ENCODE data around the gene GOLIM4. TPM values are rescaled to one million over a fixed set of nuclear protein-coding genes. Genes with fewer than 3 reads are reported as not detected.

GOLIM4 gene
- total RNA-seq, 1 experiment from 2014 or later, result 24.6 TPM

DNA sequence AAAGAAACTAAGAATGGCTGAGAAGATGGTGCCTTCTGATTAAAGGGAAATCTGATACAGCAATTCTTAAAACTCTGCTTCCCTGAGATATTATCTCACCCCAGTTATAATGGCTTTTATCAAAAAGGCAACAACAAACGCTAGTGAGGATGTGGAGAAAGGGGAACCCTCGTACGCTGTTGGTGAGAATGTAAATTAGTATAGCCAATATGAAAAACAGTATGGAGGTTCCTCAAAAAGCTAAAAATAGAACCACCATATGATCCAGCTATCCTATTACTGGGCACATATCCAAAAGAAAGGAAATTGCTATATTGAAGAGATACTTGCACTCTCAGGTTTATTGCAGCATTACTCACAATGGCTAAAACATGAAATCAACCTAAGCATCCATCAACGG, 65.1 kb downstream of the GOLIM4 start:
- H4K5ac ChIP-seq (ENCODE audit: insufficient read length, low read depth, low read length), result no peak overlapping the region
- Mint-ChIP-seq H3K4me1 (peaks cover 3 to 5% of the 10 kb centered on the region in 2 experiments), H3K27ac (no peak overlapping the region), H3K9me3 (no peaks in the 10 kb centered on the region), H3K4me3 (no peak overlapping the region), H3K36me3 (ENCODE audit: insufficient read depth in 1 of 3, low read depth in 3 of 3) (peaks cover 16 to 64% (median 46%) of the 10 kb centered on the region in 3 experiments), H3K27me3 (ENCODE audit: low read depth) (no peaks in the 10 kb centered on the region)
- no peak overlapping the region for H3K4ac ChIP-seq (ENCODE audit: low read depth, low read length)
- no peaks in the 10 kb centered on the region for H3K9me3 ChIP-seq (ENCODE audit: control insufficient read depth, low read depth, low read length)
- no peak overlapping the region for H2AFZ ChIP-seq (ENCODE audit: low read length)
- H3K23ac ChIP-seq (ENCODE audit: insufficient read length, low read depth, low read length), result no peak overlapping the region
- TF ChIP-seq, protein P1, sequence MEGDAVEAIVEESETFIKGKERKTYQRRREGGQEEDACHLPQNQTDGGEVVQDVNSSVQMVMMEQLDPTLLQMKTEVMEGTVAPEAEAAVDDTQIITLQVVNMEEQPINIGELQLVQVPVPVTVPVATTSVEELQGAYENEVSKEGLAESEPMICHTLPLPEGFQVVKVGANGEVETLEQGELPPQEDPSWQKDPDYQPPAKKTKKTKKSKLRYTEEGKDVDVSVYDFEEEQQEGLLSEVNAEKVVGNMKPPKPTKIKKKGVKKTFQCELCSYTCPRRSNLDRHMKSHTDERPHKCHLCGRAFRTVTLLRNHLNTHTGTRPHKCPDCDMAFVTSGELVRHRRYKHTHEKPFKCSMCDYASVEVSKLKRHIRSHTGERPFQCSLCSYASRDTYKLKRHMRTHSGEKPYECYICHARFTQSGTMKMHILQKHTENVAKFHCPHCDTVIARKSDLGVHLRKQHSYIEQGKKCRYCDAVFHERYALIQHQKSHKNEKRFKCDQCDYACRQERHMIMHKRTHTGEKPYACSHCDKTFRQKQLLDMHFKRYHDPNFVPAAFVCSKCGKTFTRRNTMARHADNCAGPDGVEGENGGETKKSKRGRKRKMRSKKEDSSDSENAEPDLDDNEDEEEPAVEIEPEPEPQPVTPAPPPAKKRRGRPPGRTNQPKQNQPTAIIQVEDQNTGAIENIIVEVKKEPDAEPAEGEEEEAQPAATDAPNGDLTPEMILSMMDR (conservative IDR thresholded peaks at IDR 0.05), result no peak
- no peaks in the 10 kb centered on the region for H3K79me1 ChIP-seq (ENCODE audit: insufficient read depth, low read depth, low read length, poor library complexity, severe bottlenecking)
- no peaks in the 10 kb centered on the region for H4K20me1 ChIP-seq (ENCODE audit: control insufficient read depth, insufficient read depth, insufficient read length)
- no peak overlapping the region for H3T11ph ChIP-seq (ENCODE audit: low read length)
- no peak overlapping the region for H4K8ac ChIP-seq (replicated peaks; ENCODE audit: insufficient read length, low read depth, low read length)
- no peak overlapping the region for H3K56ac ChIP-seq (ENCODE audit: insufficient read length, low read depth, low read length)
- no peaks in the 10 kb centered on the region for H3K27me3 ChIP-seq (ENCODE audit: insufficient read depth, low read length)
- no peaks in the 10 kb centered on the region for H3K79me2 ChIP-seq (ENCODE audit: insufficient read depth, low read length)
- H2BK5ac ChIP-seq (ENCODE audit: insufficient read length, low read length), result no peak overlapping the region
- H3K9ac ChIP-seq (ENCODE audit: extremely low read depth, insufficient read length, low read length), result no peak overlapping the region
- no peaks in the 10 kb centered on the region for H3K4me1 ChIP-seq (ENCODE audit: insufficient read depth, low read length)
- no peak for DNase-seq
- WGBS (ENCODE audit: extremely low coverage, insufficient read length, low lambda C conversion rate), result no CpG with 5 or more reads among the region's 4 CpGs
- H2BK12ac ChIP-seq (ENCODE audit: insufficient read length, low read depth, low read length), result no peak overlapping the region
- H3K4me2 ChIP-seq (ENCODE audit: insufficient read depth, insufficient read length, low read length), result no peak overlapping the region
- no peaks in the 10 kb centered on the region for H3K23me2 ChIP-seq (ENCODE audit: insufficient read length, low read depth, low read length, poor library complexity, severe bottlenecking)
- no peak overlapping the region for H2BK120ac ChIP-seq (ENCODE audit: low read depth, low read length, poor library complexity, severe bottlenecking)
- no peak overlapping the region for H3K27ac ChIP-seq (ENCODE audit: insufficient read length, low read depth, low read length)
- H2BK15ac ChIP-seq (ENCODE audit: low read depth, low read length), result no peak overlapping the region
- H3K18ac ChIP-seq (ENCODE audit: insufficient read length, low read depth, low read length), result no peak overlapping the region
- H3K14ac ChIP-seq (ENCODE audit: insufficient read depth, low read length), result no peak overlapping the region
- H2AK5ac ChIP-seq (ENCODE audit: insufficient read length, low read length), result no peak overlapping the region
- H2BK20ac ChIP-seq (ENCODE audit: low read depth, low read length, poor library complexity, severe bottlenecking), result no peak overlapping the region
- H4K91ac ChIP-seq (ENCODE audit: insufficient read length, low read depth, low read length), result no peak overlapping the region
